GM18868 (cell line): ENCODE measurements around the gene CSF1.
"Not testable (repeated sequence)": the region's sequence is repeated elsewhere in the genome, so short reads cannot be mapped to it uniquely, and the experiment has no call there.

Experiments used
- ATAC-seq: cut with Tn5 transposase; IDR thresholded peaks from one replicate; pipeline ENCODE4 v1.9.1; 2021; ENCODE audit warnings: mild to moderate bottlenecking, moderate library complexity; ENCODE audit not compliant: unreplicated experiment

Gene CSF1

GRCh38 chr1:109910123-109910962 is at the start of gene CSF1:
CSF1 (plus strand) TSS chr1:109910849; CDS start chr1:109911024, 175 bp downstream.
- no peak for ATAC-seq

- ATAC-seq, result not testable (repeated sequence)
Measured at GRCh38 chr1:109861616-109862015, 49.0 kb upstream of the CSF1 start.

- ATAC-seq, result no peak
Measured at GRCh38 chr1:109863667-109864046, 47.0 kb upstream of the CSF1 start.

- ATAC-seq, result no peak
Measured at GRCh38 chr1:109864047-109864822, 46.4 kb upstream of the CSF1 start.

GRCh38 chr1:109864930-109865612 is 45.6 kb upstream of the CSF1 start:
- ATAC-seq, result no peak

- ATAC-seq, result no peak
Measured at GRCh38 chr1:109866071-109866470, 44.6 kb upstream of the CSF1 start.

- no peak for ATAC-seq
Measured at GRCh38 chr1:109873278-109874175, 37.1 kb upstream of the CSF1 start.

- no peak for ATAC-seq
Measured at GRCh38 chr1:109874445-109874844, 36.2 kb upstream of the CSF1 start.

GRCh38 chr1:109875874-109876273 is 34.8 kb upstream of the CSF1 start:
- ATAC-seq, result no peak

- no peak for ATAC-seq
Measured at GRCh38 chr1:109876617-109877316, 33.9 kb upstream of the CSF1 start.

- no peak for ATAC-seq
Measured at GRCh38 chr1:109877317-109877771, 33.3 kb upstream of the CSF1 start.

- no peak for ATAC-seq
Measured at GRCh38 chr1:109877776-109878175, 32.9 kb upstream of the CSF1 start.

GRCh38 chr1:109878531-109879104 is 32.0 kb upstream of the CSF1 start:
- no peak for ATAC-seq

- not testable (repeated sequence) for ATAC-seq
Measured at GRCh38 chr1:109879371-109879770, 31.3 kb upstream of the CSF1 start.

GRCh38 chr1:109879881-109880525 is 30.6 kb upstream of the CSF1 start:
- ATAC-seq, result no peak

- ATAC-seq, result no peak
Measured at GRCh38 chr1:109880971-109881894, 29.4 kb upstream of the CSF1 start.

GRCh38 chr1:109881906-109882287 is 28.8 kb upstream of the CSF1 start:
- no peak for ATAC-seq
